ENCODE data around the gene PLEKHG3.

PLEKHG3 gene

DNA sequence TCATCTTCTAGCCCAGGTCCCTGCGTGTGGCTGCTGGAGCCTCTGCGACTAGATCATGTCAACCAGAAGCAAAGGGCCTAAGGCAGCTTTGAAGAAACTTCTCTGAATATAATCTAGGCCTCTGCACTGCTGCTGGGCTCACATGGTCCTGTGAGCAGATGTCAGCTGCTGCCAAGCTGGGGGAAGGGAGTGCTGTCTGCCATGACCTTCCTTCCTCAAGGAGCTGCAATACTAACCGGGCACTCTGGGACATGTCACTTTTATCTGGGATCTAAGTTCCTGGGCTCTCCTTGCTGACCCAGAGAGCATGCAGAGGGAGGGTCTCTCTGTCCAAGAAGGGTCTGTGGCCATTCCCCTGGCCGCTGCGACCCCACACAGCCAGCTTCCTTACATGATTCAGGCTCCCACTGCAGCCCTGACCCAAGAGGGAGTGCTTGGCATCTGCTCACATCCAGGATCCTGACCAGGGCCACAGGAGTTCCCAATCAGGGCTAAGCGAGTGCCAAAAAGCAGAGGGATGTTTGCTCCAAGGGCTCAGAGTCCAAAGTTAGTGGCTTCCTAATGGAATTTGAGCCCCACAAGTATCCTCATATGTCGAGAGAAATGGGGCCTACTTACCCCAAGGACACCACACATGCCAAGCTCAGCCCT is 74.0 kb downstream of the PLEKHG3 start:
- in situ Hi-C loops (cut with HindIII; ENCODE audit: low pct_ligation_motif_present, low sequenced_read_pairs), result no loop called here
- no peak overlapping the region for H3K4me3 ChIP-seq (ENCODE audit: low read depth, low read length)
- H3K27ac ChIP-seq, result no peak overlapping the region
- TF ChIP-seq, protein P1, sequence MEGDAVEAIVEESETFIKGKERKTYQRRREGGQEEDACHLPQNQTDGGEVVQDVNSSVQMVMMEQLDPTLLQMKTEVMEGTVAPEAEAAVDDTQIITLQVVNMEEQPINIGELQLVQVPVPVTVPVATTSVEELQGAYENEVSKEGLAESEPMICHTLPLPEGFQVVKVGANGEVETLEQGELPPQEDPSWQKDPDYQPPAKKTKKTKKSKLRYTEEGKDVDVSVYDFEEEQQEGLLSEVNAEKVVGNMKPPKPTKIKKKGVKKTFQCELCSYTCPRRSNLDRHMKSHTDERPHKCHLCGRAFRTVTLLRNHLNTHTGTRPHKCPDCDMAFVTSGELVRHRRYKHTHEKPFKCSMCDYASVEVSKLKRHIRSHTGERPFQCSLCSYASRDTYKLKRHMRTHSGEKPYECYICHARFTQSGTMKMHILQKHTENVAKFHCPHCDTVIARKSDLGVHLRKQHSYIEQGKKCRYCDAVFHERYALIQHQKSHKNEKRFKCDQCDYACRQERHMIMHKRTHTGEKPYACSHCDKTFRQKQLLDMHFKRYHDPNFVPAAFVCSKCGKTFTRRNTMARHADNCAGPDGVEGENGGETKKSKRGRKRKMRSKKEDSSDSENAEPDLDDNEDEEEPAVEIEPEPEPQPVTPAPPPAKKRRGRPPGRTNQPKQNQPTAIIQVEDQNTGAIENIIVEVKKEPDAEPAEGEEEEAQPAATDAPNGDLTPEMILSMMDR (IDR thresholded peaks at IDR 0.05; ENCODE audit: low read depth, low read length, missing control alignments), result no peak
- no peak for DNase-seq
- no peaks in the 10 kb centered on the region for H3K36me3 ChIP-seq (replicated peaks)
- no peaks in the 10 kb centered on the region for H3K27me3 ChIP-seq (replicated peaks)

DNA sequence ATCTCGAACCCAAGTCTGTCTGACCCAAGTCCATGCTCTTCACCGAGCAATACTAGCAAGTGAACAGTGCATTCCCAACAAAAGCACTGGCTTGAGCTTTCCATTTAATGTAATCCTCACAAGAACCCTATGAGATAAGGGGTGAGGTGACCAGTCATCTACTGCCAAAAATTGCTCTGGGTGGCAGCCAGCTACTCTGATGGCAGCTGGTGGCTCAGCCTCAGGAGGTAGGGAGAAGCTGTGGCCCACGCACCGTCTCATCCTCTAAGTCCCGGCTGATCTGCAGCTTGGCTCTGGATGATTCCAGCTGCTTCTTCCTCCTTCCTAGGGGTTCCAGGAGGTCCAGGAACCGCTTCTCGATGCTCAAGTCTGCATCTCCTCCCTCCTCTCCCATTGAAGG is 75.2 kb downstream of the PLEKHG3 start:
- no peaks in the 10 kb centered on the region for H3K27me3 ChIP-seq (replicated peaks)
- no peak overlapping the region for H3K27ac ChIP-seq
- H3K4me3 ChIP-seq (ENCODE audit: low read depth, low read length), result no peak overlapping the region
- H3K36me3 ChIP-seq (replicated peaks), result no peaks in the 10 kb centered on the region
- TF ChIP-seq, protein P1 (IDR thresholded peaks at IDR 0.05; ENCODE audit: low read depth, low read length, missing control alignments), result no peak
- DNase-seq, result no peak
- in situ Hi-C loops (cut with HindIII; ENCODE audit: low pct_ligation_motif_present, low sequenced_read_pairs), result no loop called here

DNA sequence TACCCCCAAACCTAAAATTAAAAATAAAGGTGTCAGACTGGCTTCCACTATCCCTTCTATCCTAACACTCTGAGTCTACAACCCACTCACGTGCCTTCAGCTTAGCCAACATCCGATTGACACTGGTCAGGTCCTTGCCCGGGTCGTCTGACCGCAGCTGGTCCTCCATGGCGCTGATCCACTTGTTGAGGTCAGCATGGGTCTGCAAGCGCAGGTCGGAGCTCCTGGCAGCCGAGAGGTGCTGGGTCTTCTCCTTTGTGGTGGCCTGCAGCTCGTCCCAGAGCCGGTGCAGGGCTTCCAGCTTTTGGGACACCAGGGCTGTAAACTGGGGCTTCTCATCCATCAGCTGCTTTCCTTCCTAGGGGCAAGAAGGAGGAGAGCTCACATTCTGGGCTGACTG is 78.0 kb downstream of the PLEKHG3 start:
- no peak overlapping the region for H3K27ac ChIP-seq
- in situ Hi-C loops (cut with HindIII; ENCODE audit: low pct_ligation_motif_present, low sequenced_read_pairs), result no loop called here
- no peak for DNase-seq
- TF ChIP-seq, protein P1 (IDR thresholded peaks at IDR 0.05; ENCODE audit: low read depth, low read length, missing control alignments), result no peak
- no peaks in the 10 kb centered on the region for H3K27me3 ChIP-seq (replicated peaks)
- no peak overlapping the region for H3K4me3 ChIP-seq (ENCODE audit: low read depth, low read length)
- no peaks in the 10 kb centered on the region for H3K36me3 ChIP-seq (replicated peaks)

DNA sequence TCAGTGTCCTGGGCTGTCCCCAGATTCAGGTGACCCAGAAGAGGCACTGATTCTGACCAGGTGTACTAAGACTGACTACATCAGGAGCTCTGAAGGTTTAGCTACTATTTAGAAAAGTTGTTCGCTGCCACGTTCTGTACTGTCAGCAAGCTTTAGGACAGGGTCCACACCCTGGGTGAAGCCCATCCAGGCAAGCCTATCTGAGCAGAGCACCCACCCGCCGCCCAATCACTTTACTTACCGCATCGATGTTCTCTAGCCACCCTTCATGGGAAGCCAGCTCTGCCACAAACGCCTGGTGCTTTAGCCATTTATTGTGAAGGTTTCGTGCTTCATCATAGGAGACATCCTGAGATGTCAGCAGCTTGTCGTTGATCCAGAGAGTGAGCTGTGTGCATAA is 79.8 kb downstream of the PLEKHG3 start:
- TF ChIP-seq, protein P1 (IDR thresholded peaks at IDR 0.05; ENCODE audit: low read depth, low read length, missing control alignments), result no peak
- no peaks in the 10 kb centered on the region for H3K27me3 ChIP-seq (replicated peaks)
- no peak for DNase-seq
- in situ Hi-C loops (cut with HindIII; ENCODE audit: low pct_ligation_motif_present, low sequenced_read_pairs), result no loop called here
- no peaks in the 10 kb centered on the region for H3K36me3 ChIP-seq (replicated peaks)
- no peak overlapping the region for H3K27ac ChIP-seq
- H3K4me3 ChIP-seq (ENCODE audit: low read depth, low read length), result no peak overlapping the region

DNA sequence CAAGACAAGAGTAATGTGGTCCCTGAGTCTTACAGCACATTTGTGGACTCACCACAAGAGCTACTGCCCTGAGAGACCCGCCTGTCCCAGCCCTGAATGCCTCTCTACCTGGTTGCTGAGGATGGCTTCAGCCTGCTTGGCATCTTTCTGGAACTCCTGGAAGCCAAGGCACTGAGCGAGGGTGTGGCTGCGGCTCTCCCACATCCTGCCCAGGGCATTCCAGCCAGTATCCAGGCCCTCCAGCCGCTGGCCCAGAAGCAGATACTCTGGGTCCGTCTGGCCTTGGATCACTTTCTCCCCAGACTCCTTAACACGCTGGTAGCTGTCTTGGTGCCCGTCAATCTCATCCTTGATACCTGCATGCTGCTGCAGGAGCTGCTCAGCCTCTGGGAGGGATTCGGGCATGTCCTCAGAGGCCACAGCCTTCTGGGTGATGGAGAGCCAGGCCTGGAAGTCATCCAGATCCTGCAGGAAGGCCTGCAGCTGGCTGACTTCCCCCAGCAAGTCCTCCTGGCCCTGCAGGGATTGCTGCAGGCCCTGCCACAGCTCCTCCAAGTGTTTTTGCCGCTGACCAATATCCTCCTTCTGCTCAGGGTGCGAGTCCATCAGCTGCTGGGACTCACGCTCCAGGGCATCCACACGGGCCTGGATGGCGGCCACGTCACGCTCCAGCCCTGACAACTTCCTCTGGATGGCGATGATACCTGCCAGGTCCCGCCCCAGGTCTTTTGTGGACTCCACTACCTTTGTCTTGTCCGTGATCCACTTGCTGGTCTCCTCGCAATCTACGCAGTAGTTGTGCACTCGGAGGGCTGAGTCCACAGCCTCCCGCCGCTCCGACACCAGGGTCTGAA is 82.3 kb downstream of the PLEKHG3 start:
- DNase-seq, result no peak
- H3K27ac ChIP-seq, result no peak overlapping the region
- H3K36me3 ChIP-seq (replicated peaks), result no peaks in the 10 kb centered on the region
- H3K27me3 ChIP-seq (replicated peaks), result no peaks in the 10 kb centered on the region
- H3K4me3 ChIP-seq (ENCODE audit: low read depth, low read length), result no peak overlapping the region
- in situ Hi-C loops (cut with HindIII; ENCODE audit: low pct_ligation_motif_present, low sequenced_read_pairs), result no loop called here
- TF ChIP-seq, protein P1 (IDR thresholded peaks at IDR 0.05; ENCODE audit: low read depth, low read length, missing control alignments), result no peak

Measured in brain microvascular endothelial cell (primary cell).